Activated CD8-positive, alpha-beta T cell treated with anti-CD3 and anti-CD28 coated beads for 36 hours (primary cell): ENCODE measurements around the gene CAMTA1. TPM values are rescaled to one million over a fixed set of nuclear protein-coding genes. Genes with fewer than 3 reads are reported as not detected.

Experiments
- ATAC-seq: fragments of 200-7000 bp; cut with Tn5 transposase; one replicate; pipeline ENCODE4 v1.10.0; 2021; ENCODE audit warnings: mild to moderate bottlenecking, moderate library complexity
- CTCF ChIA-PET: fragments of 350-600 bp; sonication (Branson Sonifier 250); formaldehyde crosslinking; loops from one replicate; lab custom pipeline; 2021; ENCODE audit warnings: antibody characterized with exemption; lab: Charles Lee
- POLR2A ChIA-PET: fragments of 350-600 bp; sonication (Branson Sonifier 250); formaldehyde crosslinking; loops from one replicate; lab custom pipeline; 2021; ENCODE audit warnings: antibody characterized with exemption; lab: Charles Lee
- DNase-seq: peaks from one replicate; pipeline ENCODE4 v3.0.0-alpha.2; 2020
- H3K27ac Mint-ChIP-seq: one replicate; pipeline ENCODE4 v1.8.0; 2021; ENCODE audit warnings: mild to moderate bottlenecking, mixed read lengths
- H3K27me3 Mint-ChIP-seq: one replicate; pipeline ENCODE4 v1.8.0; 2021; ENCODE audit warnings: mixed read lengths
- H3K36me3 Mint-ChIP-seq: one replicate; pipeline ENCODE4 v1.8.0; 2021; ENCODE audit warnings: low read depth, mixed read lengths
- H3K4me1 Mint-ChIP-seq: one replicate; pipeline ENCODE4 v1.8.0; 2021; ENCODE audit warnings: low read depth, mixed read lengths
- H3K4me3 Mint-ChIP-seq: one replicate; pipeline ENCODE4 v1.8.0; 2021; ENCODE audit warnings: mild to moderate bottlenecking, moderate library complexity, mixed read lengths
- H3K9me3 Mint-ChIP-seq: one replicate; pipeline ENCODE4 v1.8.0; 2021; ENCODE audit warnings: mixed read lengths
- intact Hi-C: fragments of 100-400 bp; cut with micrococcal nuclease; formaldehyde crosslinking; loops from one replicate; pipeline ENCODE4 v1.10.0; 2022
- total RNA-seq, 2 experiments: library from RNA; stranded (reverse); gene quantifications; one replicate each; pipeline ENCODE4 v1.2.3, GENCODE V29; 2021
- TF ChIP-seq, protein P1 (sequence below): fragments of 200-600 bp; IDR thresholded peaks from one replicate; pipeline ENCODE4 v1.8.0; 2022; ENCODE audit warnings: antibody characterized with exemption, mild to moderate bottlenecking

CAMTA1 gene
- total RNA-seq, 2 experiments from 2014 or later = 67.7 to 70.9 TPM

- ATAC-seq (no peak), DNase-seq (no peak)
- TF ChIP-seq, protein P1, sequence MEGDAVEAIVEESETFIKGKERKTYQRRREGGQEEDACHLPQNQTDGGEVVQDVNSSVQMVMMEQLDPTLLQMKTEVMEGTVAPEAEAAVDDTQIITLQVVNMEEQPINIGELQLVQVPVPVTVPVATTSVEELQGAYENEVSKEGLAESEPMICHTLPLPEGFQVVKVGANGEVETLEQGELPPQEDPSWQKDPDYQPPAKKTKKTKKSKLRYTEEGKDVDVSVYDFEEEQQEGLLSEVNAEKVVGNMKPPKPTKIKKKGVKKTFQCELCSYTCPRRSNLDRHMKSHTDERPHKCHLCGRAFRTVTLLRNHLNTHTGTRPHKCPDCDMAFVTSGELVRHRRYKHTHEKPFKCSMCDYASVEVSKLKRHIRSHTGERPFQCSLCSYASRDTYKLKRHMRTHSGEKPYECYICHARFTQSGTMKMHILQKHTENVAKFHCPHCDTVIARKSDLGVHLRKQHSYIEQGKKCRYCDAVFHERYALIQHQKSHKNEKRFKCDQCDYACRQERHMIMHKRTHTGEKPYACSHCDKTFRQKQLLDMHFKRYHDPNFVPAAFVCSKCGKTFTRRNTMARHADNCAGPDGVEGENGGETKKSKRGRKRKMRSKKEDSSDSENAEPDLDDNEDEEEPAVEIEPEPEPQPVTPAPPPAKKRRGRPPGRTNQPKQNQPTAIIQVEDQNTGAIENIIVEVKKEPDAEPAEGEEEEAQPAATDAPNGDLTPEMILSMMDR = no peak
- ChIA-PET POLR2A (no interaction called here), CTCF (no interaction called here)
- Mint-ChIP-seq H3K36me3 (no peaks in the 10 kb centered on the region), H3K27me3 (peaks cover 6% of the 10 kb centered on the region), H3K9me3 (no peaks in the 10 kb centered on the region), H3K4me3 (no peak overlapping the region), H3K27ac (no peak overlapping the region), H3K4me1 (peaks cover 10% of the 10 kb centered on the region)
- intact Hi-C loops = no loop called here
Observed at GRCh38 chr1:7558481-7558880, 773.2 kb downstream of the CAMTA1 start.

DNA sequence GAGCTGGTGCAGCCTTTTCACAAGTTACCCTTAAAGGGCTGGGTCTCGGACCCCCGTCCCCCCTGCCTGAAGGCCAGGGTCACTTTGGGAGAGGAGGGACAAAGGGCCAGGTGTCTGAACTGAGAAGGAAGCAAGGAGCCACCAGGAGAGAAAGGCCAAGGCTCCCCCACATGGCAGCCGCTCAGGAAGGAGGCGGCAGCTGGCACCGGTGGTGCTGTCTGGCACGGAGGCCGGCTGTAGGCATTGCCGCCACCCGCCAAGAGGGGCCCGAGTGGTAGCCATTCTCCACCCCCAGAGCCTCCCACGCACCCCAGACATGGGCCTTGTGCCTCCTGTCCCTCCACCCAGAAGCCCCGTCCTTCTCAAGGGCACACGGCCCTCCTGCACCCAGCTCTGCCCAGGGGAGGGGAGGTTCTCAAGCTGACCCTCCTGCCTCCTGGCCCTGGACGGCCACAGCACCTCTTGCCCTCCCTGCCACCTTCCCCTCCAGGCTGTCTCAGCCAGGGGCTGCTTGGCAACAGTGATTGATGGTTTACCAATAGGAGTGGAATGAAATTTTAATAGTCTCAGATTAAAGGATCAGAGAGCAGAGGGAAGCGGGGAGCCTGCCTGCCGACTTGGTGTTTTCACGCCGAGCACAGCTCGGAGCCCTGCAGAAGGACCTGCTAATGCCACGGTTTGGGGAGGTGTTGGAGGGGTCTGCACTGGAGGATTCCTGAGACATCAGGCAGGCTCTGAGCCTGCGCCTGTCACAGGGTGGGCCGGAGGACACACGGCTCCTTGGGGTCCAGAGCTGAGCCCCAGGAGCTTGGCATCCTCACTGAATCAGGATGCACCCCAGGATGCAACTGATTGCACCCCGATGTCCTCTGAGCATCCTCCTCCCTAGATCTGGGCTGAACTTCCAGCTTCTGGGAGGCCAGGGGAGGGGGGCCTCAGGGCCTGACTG, 773.9 kb downstream of the CAMTA1 start:
- DNase-seq (no peak), ATAC-seq (no peak)
- TF ChIP-seq, protein P1 = no peak
- ChIA-PET CTCF (no interaction called here), POLR2A (no interaction called here)
- Mint-ChIP-seq H3K27ac (no peak overlapping the region), H3K9me3 (no peaks in the 10 kb centered on the region), H3K36me3 (no peaks in the 10 kb centered on the region), H3K4me3 (no peak overlapping the region), H3K27me3 (peaks cover 6% of the 10 kb centered on the region), H3K4me1 (peaks cover 9% of the 10 kb centered on the region)
- intact Hi-C loops = no loop called here

DNA sequence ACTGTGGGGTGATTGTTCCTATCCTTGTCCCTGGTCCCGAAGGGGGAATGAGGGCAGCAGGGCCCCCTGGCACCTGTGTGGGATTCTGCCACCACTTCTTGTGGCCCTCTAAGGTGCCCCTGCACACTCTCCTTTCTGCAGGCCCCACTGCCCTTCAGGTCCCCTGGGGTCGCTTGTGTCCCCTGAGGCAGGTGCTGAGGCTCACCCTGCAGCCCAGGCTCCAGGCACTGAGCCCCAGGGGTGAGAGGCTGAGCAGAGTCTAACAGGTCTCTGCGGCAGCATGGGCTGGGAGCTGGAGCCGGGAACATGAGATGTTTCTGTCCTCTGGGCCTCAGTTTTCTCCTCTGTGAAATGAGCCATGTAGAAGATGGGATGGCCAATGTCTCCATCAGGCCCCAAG, 774.9 kb downstream of the CAMTA1 start:
- ChIA-PET CTCF (no interaction called here), POLR2A (no interaction called here)
- peaks cover 1% of the 10 kb centered on the region for H3K27me3 Mint-ChIP-seq
- H3K36me3 Mint-ChIP-seq = no peaks in the 10 kb centered on the region
- intact Hi-C loops = no loop called here
- H3K4me1 Mint-ChIP-seq = peaks cover 4% of the 10 kb centered on the region
- no peak for DNase-seq
- H3K9me3 Mint-ChIP-seq = no peaks in the 10 kb centered on the region
- ATAC-seq = no peak
- TF ChIP-seq, protein P1 = no peak
- no peak overlapping the region for H3K27ac Mint-ChIP-seq
- no peak overlapping the region for H3K4me3 Mint-ChIP-seq

- H3K36me3 Mint-ChIP-seq = no peaks in the 10 kb centered on the region
- H3K4me3 Mint-ChIP-seq = no peak overlapping the region
- no peaks in the 10 kb centered on the region for H3K27me3 Mint-ChIP-seq
- ATAC-seq (no peak), DNase-seq (no peak)
- H3K27ac Mint-ChIP-seq = no peak overlapping the region
- CTCF ChIA-PET = no interaction called here
- POLR2A ChIA-PET = interaction anchor here (0.6 kb wide), 1 partner anchor 200 kb away, joined by 4 read pairs; no protein-coding TSS in a partner anchor
- peaks cover 2% of the 10 kb centered on the region for H3K4me1 Mint-ChIP-seq
- H3K9me3 Mint-ChIP-seq = no peaks in the 10 kb centered on the region
- intact Hi-C loops = no loop called here
- TF ChIP-seq, protein P1 = no peak
Observed at GRCh38 chr1:7560601-7561181, 775.4 kb downstream of the CAMTA1 start.
